CD4-positive, alpha-beta T cell treated with Interferon gamma for 1 hour (primary cell): ENCODE measurements around the gene POLE2.
"Not testable (repeated sequence)": the region's sequence is repeated elsewhere in the genome, so short reads cannot be mapped to it uniquely, and the experiment has no call there.

ENCODE experiments used
- DNase-seq: peaks from one replicate; pipeline ENCODE4 v3.0.0-alpha.2; 2020

The POLE2 gene

GRCh38 chr14:49659526-49660455 is 28.2 kb downstream of the POLE2 start:
- no peak for DNase-seq

DNA sequence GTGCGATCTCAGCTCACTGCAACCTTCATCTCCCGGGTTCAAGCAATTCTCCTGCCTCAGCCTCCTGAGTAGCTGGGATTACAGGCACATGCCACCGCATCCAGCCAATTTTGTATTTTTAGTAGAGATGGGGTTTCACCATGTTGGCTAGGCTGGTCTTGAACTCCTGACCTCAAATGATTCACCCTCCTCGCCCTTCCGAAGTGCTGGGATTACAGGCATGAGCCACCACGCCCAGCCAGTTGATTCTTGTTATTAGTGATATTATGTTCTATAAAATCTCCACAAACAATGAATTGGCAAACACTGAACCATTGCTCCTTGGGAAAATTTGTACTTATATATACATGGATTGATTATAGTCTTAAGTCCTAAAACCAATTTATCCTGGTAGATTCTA is 30.5 kb downstream of the POLE2 start:
- DNase-seq = not testable (repeated sequence)

DNA sequence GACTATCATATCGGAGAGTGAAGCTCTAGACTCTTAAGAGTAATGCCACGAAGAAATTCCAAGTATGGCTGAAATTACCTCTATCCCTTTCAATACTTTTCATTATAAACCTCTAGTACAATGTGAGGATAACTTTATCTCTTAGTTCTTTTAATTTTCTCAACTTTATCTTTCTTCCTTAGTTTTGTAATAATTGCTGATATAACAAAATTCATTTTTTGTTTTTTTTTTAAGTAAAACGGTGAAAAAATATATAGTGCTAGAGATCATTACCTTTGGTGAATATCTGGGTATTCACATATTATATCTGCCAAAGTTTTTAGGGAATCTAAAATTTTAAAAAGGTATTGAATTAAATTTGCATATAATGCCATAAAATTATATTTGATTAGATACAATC is 33.5 kb downstream of the POLE2 start:
- no peak for DNase-seq

DNA sequence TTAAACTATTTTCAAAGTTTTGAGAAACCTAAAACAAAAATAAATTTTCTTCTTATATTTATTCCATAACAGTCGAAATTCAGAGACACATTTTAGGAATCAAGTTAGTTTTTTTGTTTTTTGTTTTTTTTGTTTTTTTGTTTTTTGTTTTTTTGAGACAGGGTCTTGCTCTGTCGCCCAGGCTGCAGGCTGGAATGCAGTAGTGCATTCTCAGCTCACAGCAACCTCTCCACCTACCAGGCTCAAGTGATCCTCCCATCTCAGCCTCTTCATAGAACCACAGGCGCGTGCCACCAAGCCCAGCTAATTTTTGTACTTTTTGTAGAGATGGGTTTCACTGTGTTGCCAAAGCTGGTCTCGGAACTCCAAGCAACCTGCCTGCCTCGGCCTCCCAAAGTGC is 34.5 kb downstream of the POLE2 start:
- DNase-seq = no peak

GRCh38 chr14:49642163-49642562 is 45.9 kb downstream of the POLE2 start:
- no peak for DNase-seq

DNA sequence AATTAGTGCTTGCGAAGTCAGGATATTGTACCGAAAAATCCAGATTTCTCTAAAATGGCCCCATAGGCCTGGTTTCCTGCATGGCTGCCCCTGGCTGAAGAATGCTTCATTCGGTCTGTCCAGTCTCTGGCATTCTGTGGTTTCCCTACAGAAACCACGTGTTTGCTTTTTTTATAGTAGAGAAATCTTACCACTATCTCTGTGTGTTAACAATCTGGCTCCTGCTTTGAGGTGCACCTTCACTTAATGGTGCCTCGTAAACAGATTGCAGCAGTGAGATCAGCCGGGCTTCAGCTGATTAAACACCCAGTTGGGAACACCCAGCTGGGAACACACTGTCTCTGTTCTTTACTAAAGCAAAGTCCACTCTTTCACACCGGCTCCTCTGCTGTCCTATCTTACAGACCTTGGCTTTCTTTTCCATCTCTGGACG is 46.3 kb downstream of the POLE2 start:
- no peak for DNase-seq

GRCh38 chr14:49640540-49641417 is 47.2 kb downstream of the POLE2 start:
- DNase-seq = no peak

DNA sequence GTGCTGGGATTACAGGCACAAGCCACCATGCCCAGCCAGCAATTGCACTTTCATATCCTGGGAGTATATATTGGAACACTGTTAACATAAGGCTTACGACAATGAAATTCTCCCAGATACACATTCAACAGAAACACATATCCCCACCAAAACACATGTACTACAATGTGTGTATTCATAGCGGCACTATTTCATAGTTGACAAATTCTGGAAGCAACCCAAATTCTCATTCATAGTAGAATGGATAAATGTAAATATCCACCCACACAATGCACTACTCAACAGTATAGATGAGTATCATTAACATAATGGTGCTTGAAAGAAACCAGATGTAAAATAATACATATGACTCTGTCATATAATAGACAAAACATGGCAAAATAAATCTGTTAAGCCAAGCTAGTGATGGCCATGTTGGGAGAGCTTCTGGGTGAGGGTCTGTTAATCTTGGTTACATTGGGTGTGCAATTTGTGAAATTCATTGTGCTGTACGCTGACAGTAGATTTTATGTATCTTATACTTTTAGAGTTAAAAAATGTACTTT is 50.4 kb downstream of the POLE2 start:
- DNase-seq = no peak

- no peak for DNase-seq
Observed at GRCh38 chr14:49636866-49637265, 51.1 kb downstream of the POLE2 start.

DNA sequence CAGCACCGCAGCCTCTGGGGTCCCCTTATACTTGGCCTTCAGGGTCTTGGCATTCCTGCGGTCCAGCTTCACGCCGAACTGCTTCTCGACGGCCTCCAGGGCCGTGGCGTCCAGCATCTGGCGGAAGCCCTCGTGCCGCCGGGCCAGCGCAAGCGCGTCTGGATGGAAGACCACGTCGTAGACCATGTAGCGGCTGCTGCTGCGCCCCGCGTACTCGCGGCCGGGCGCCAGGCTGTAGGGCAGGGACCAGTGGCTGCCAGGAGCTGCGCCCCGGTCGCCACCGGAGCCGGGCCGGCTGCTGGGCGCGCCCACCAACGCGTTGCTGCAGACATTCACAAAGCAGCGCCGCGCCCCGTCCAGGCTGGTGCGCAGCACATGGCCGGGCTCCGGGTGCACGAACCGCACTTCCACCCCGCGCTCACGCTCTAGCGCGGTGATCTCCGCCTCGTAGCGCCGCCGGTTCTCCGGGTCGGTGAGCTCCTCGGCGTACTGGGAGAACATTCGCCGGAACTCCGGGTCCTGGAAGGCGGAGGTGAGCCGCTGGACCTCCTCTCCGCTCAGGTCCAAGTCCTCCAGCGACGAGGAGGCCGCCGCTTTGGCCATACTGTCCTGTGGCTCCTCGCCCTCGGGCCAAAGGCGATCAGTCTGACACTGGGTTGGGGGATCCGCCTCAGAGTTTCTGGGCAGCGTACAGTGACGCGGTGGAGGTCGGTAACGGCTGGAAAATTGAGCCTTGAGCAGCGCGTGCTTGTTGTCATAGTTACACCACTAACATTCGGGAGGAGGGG is 53.3 kb downstream of the POLE2 start, which contains the start of gene DNAAF2:
Gene DNAAF2, minus strand, starts transcription at position 698 of the 788 bp plus-strand sequence. Its CDS starts 95 bp downstream, at position 603.
- DNase-seq = peak; percentile 70

GRCh38 chr14:49633640-49634546 is 54.1 kb downstream of the POLE2 start:
- peak; percentile 94 for DNase-seq

DNA sequence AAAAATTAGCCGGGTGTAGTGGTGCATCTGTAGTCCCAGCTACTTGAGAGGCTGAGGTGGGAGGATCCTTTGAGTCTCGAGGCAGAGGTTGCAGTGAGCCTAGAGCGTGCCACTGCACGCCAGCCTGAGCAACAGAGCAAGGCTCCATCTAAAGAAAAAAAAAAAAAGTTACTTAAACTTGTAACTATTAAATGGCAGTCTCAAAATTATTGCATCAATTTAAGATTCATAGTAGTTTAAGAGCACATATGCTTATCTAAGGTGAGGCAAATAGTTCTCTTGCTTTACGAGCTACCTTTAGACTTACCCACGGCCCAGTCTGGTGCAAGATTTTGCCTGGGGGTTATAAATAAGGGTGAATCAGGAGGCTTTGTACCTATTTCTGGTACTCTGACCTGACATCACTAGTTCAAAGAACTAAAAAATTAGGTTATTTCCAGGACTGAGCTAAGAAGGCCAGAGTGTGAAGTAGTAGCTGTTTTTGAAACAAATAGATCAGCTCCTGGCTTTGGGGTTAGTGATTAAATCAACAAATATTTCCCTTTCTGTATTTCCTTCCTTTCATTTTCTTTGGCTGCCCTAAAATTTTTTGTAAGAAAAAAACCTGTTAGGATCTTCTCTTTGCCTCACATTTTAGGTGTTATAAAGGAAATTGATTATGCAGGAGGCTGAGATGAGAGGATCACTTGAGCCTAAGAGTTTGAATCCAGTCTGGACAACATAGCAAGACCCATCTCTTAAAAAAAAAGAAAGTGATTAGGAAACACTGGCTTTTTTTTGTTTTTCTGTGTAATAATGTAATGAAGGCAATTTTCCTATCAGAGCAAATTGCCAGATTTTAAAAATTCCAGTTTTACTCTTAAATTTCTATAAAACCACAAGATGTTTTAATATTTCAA is 63.8 kb downstream of the POLE2 start:
- no peak for DNase-seq

- DNase-seq = no peak
Observed at GRCh38 chr14:49623387-49623786, 64.6 kb downstream of the POLE2 start.

GRCh38 chr14:49622022-49622607 is 65.9 kb downstream of the POLE2 start:
- DNase-seq = no peak

DNA sequence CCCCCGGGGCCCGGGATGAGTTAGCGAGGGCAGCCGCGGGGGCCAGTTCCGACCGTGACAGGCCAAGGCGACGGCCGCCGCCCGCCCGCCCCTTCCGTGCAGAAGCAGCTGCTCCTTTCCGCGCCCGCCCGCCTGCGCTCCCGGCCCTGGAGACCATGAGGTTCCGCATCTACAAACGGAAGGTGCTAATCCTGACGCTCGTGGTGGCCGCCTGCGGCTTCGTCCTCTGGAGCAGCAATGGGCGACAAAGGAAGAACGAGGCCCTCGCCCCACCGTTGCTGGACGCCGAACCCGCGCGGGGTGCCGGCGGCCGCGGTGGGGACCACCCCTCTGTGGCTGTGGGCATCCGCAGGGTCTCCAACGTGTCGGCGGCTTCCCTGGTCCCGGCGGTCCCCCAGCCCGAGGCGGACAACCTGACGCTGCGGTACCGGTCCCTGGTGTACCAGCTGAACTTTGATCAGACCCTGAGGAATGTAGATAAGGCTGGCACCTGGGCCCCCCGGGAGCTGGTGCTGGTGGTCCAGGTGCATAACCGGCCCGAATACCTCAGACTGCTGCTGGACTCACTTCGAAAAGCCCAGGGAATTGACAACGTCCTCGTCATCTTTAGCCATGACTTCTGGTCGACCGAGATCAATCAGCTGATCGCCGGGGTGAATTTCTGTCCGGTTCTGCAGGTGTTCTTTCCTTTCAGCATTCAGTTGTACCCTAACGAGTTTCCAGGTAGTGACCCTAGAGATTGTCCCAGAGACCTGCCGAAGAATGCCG is 66.7 kb downstream of the POLE2 start:
- DNase-seq = peak; percentile 72

DNA sequence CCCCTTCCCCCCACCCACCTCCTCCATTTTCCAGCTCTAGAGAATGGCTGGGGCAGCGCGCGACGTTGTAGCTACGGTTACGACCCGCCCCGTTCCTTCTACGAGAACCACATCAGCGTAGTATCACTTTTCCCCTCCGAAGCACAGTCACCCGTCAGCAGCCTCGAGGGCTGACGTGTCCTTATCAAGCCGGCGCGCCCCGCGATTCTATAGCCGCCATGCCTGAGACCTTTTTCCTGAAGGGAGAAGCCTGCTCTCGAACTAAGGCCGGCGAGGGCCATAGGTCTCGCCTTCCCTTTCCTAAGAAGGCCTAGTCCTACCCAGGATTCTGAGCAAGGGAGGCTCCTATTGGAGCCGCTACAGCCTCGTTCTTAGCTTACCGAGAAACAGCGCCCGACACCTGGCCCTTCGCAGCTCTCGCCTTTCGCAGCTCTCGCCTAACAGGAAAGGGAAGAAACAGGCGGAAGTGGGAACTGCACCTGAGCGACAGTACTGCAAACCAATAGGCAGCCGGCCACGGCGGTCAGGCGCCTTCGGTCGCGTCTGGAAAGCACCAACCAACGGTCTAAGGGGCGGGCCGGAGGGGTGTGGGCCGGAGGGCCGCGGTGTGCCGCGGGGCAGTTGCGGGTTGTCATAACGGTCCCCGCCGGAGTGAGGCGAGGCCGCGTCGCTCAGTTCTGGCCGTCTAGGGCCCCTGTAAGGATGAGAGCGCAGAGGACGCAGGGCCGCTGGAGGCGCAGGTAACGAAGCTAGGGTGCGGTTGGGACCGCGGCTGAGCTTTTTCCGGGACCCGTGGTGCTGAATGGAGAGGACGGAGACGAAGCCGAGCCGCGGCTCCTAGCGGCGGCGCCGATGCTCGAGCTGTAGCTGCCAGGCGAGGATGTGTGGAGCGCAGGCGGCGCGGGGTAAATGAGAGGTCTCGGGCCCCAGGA is 67.6 kb downstream of the POLE2 start, which contains the start of the genes MGAT2 and RPL36AL:
Gene MGAT2, plus strand, starts transcription at position 618 of the 932 bp plus-strand sequence. CDS start 470 bp downstream, outside the sequence.
Gene RPL36AL, minus strand, starts transcription at position 445 of the 932 bp plus-strand sequence. CDS start 1,522 bp downstream, outside the sequence.
- peak; percentile 95 for DNase-seq

GRCh38 chr14:49619730-49620129 is 68.3 kb downstream of the POLE2 start:
- no peak for DNase-seq
